AG08395 (cell line): ENCODE data around the gene MS4A13.
"Not testable (repeated sequence)": the region's sequence is repeated elsewhere in the genome, so short reads cannot be mapped to it uniquely, and the experiment has no call there.

Source experiments
- DNase-seq: peaks from one replicate; pipeline ENCODE4 v3.0.0; 2012; ENCODE audit warnings: mixed read lengths, low spot score

The MS4A13 gene, protein sequence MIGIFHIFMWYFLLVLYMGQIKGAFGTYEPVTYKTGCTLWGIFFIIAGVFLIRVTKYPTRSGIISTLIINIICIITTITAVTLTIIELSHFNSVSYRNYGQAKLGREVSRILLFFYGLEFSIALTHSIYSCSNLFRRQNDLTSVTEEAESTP

GRCh38 chr11:60515144-60515855 lies at the start of gene MS4A13:
Gene MS4A13 (plus strand): TSS chr11:60515392. CDS start chr11:60518084, 2,692 bp downstream.
- no peak for DNase-seq

- DNase-seq = no peak
Measured at GRCh38 chr11:60468829-60469228, 46.4 kb upstream of the MS4A13 start.

- no peak for DNase-seq
Measured at GRCh38 chr11:60469723-60470122, 45.5 kb upstream of the MS4A13 start.

DNA sequence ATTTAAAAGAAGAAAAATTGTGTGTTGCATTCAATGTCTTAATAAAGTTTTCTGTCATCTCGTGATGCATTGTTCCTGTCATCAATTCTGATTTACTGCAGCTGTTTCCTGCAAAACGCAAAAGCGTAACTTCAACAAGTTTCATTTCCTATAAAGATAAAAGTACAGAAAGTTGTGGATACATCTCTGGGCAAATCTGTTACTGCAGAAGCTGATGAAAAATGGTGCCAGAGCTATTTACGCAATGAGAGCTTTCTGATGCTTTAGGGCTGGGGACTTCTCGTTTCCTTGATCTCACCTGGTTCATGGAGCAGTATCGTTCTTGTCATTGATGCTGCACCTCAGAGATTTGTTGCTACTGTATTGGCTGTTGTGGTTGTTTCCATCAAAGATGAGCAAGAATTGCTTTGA lies 38.2 kb upstream of the MS4A13 start:
- no peak for DNase-seq

GRCh38 chr11:60482361-60482760 lies 32.8 kb upstream of the MS4A13 start:
- no peak for DNase-seq

DNA sequence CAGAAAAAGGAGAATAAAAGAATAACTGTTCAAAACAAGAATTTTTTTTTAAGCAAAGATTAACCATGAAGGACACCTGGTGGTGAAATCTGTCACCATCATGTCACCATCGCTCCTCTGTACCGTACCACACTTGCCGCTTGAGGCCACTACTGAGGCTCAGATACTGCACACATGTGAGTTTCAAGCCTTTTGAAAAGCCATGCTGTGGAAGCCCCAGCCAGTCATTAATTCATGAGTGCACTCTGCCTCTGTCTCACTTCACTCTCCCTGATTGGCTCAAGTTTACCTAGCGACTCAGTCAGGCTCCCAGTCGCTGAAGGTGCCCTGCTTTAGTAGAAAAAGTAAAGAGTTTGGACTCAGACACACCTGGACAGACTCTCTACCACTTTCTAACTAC lies 29.2 kb upstream of the MS4A13 start:
- DNase-seq = no peak

DNA sequence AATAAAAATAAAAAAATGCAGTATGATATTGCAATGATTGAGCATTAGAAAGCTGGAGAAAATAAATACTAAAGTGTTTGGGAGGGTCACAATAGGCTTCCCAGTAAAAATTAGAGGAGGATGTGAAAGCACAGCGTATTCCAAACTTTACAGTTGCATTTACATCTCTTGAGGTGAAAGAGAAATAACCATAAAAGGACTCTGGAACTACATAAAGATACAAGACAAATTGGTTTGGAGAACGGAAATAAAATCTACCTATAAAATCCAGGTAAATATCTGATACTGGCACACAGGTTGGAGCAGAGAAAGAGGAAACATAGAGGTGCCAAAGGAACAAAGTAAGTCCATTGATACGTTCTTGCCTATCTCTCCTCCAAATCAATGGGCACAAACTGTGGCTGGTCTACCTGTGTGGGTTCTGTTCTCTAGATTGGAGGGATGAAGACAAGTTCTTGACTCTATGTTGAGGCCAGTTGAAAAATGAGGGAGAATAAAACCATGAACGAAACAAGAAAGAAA lies 22.6 kb upstream of the MS4A13 start, which contains the start of gene MS4A12:
MS4A12 (plus strand) TSS at position 291 of the 522 bp plus-strand sequence. CDS start 4,541 bp downstream, outside the sequence.
- no peak for DNase-seq

- DNase-seq = no peak
Measured at GRCh38 chr11:60493454-60493853, 21.7 kb upstream of the MS4A13 start.

DNA sequence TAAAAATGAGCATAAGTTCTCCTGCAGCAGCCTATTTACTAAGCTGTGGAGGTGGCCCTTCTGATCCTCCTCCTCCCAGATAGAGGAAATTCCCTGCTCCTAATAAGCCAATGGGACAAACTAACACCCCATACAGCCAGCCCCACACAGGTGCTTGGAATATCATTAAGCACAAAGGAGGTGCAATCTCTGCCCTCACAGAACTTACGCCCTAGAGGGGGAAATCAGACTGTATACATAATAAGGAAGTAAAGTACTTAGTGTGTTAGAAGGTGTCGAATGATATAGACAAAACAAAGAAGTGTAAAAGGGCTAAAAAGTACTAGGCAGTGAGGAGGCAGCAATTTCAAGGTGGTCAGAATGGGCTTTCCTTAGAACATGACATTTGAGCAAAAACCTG lies 16.8 kb upstream of the MS4A13 start:
- DNase-seq = no peak

GRCh38 chr11:60498853-60499252 lies 16.3 kb upstream of the MS4A13 start:
- DNase-seq = no peak

GRCh38 chr11:60500276-60500910 lies 14.8 kb upstream of the MS4A13 start:
- DNase-seq = no peak

- DNase-seq = no peak
Measured at GRCh38 chr11:60502221-60502775, 12.9 kb upstream of the MS4A13 start.

DNA sequence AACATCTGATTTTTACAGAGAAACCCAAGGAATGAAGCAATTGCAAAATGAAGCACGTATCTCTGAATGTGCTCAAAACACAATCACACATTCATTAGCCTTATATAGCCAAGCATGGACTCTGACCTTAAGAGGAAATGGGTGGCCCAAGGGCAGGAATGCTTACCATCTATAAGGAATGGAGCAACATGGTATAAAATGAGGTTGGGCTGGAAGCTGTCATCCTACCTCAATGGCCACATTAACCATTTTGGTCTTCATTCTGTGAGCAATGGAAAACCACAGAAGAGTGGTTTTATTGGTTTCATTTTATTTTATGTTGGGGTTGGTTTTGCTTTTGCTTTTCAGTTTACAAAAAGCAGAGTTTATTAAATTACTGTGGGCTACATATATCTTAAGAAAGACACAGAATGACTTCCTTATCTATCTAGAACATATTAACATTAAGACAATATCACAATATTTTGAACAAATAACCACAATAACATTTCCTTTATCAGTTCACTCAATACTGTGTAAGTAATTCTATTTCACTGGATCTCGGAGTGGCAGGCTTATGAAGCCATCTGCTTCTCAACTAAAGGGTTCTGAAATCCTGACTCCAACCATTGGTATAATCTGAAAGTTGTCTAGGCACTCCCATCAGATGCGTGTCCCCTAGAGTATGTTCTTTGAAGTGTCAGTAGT lies 10.8 kb upstream of the MS4A13 start:
- DNase-seq = no peak

GRCh38 chr11:60509609-60510008 lies 5.6 kb upstream of the MS4A13 start:
- not testable (repeated sequence) for DNase-seq

DNA sequence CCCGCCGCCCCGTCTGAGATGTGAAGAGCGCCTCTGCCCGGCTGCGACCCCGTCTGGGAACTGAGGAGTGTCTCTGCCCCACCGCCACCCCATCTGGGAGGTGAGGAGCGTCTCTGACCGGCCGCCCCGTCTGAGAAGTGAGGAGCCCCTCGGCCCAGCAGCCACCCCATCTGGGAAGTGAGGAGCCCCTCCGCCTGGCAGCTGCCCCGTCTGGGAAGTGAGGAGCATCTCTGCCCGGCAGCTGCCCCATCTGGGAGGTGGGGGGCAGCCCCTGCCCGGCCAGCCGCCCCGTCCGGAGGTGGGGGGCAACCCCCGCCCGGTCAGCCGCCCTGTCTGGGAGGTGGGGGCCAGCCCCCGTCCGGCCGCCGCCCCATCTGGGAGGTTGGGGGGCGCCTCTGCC lies 5.0 kb upstream of the MS4A13 start:
- not testable (repeated sequence) for DNase-seq

DNA sequence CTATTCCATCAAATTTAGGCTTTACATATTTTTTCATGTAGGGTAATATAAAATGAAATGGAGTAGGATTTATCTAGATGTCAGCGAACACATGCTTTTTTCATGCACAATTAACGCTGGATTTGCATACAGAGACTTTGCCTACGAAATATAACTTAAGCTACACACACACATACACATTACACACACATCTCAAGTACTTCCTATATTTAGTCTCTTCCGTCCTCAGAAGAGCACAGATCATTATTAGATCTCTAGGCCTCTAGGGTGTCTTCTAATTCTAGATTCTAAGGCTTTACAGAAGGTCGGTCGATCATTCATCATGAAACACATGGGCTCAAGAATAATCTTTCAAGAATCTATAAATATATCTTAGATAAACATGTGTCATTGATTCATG lies 3.8 kb upstream of the MS4A13 start:
- no peak for DNase-seq

GRCh38 chr11:60512651-60513225 lies 2.5 kb upstream of the MS4A13 start:
- DNase-seq = no peak

DNA sequence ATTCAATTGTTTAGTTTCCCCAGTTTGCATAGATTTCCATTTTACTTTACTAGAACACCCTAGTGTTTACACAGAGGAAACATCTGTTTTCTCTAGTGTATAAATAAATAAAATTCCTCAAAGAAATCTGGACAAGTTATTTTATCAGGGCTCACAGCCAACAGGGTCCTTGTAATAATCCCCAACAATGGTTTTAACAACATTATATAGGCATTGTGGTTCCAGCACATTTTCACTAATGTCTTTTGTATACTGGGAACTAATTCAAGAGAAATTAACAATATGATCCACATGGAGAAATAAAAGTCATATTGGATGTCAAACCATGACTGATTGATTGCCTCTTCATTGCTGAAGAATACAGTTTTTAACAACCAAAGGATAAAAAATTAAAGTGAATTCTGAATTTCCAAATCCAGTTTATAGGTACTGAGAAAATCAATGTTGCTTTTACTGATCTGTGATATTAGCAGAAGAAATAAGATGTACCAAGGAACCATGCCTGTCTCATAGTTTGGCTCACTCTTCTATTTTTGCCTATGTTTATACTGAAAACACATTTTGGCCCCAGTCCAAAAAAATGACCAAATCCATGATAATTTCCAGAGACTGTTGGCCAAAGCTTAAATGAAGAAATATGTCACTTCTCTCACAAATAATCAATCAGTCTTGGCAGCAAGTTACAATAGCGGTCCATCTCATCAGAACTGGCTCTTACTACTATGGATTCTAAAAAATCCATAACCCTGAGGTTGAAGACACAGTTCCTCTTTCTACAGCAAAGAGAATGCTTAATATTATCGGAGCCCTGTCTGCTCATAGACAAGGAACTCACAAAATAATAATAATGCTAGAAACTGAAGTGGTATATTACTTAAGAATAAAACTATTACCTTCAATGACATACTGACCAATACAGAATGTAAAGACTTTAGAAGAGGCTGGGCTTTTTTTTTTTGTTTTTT lies 1.4 kb upstream of the MS4A13 start:
- no peak for DNase-seq

- DNase-seq = no peak
Measured at GRCh38 chr11:60528465-60528864, 13.3 kb downstream of the MS4A13 start.

- no peak for DNase-seq
Measured at GRCh38 chr11:60528934-60529333, 13.7 kb downstream of the MS4A13 start.
